Heart left ventricle (tissue), 16 donors: Measurements from ENCODE around the gene PRKCA. TPM values are rescaled to one million over a fixed set of nuclear protein-coding genes. Genes with fewer than 3 reads are reported as not detected.
A peak's percentile ranks its signal among the peaks of the same experiment; 100 is the strongest.

Experiments used
- ATAC-seq, 4 donors: fragments of 200-7000 bp; cut with Tn5 transposase; one replicate each; pipeline ENCODE4 v1.9.1; 2020 to 2022; ENCODE audit warnings: moderate library complexity in 4 of 4, mild to moderate bottlenecking in 3 of 4, moderate number of reproducible peaks in 1 of 4
- DNase-seq, 5 donors: peaks; one replicate each; pipeline ENCODE4 v3.0.0-alpha.2; 2020
- H3K27ac ChIP-seq, 12 donors: fragments of 200-600 bp; sonication (generic) in 4 of 12; one replicate each; pipeline versions ENCODE4 v1.5.0 to v1.8.0; 2016 to 2022; ENCODE audit warnings: mild to moderate bottlenecking in 2 of 12
- H3K27me3 ChIP-seq, 9 donors: fragments of 200-600 bp; sonication (generic) in 2 of 9; one replicate each; pipeline versions ENCODE4 v1.5.1 to v1.8.0; 2016 to 2022; ENCODE audit warnings: mild to moderate bottlenecking in 3 of 9
- H3K36me3 ChIP-seq, 9 donors: fragments of 200-600 bp; sonication (generic) in 2 of 9; one replicate each; pipeline versions ENCODE4 v1.5.0 to v1.8.0; 2018 to 2022; ENCODE audit warnings: mild to moderate bottlenecking in 2 of 9
- H3K4me1 ChIP-seq, 12 donors: fragments of 200-600 bp; sonication (generic) in 4 of 12; one replicate each; pipeline versions ENCODE4 v1.5.0 to v1.8.0; 2016 to 2022; ENCODE audit warnings: mild to moderate bottlenecking in 3 of 12
- H3K4me3 ChIP-seq, 12 donors: fragments of 200-600 bp; sonication (generic) in 4 of 12; one replicate each; pipeline versions ENCODE4 v1.5.0 to v1.8.0; 2017 to 2022; ENCODE audit warnings: mild to moderate bottlenecking in 9 of 12, moderate library complexity in 4 of 12
- H3K9me3 ChIP-seq, 12 donors: fragments of 200-600 bp; sonication (generic) in 4 of 12; one replicate each; pipeline versions ENCODE4 v1.5.0 to v1.8.0; 2016 to 2022; ENCODE audit warnings: mild to moderate bottlenecking in 1 of 12
- CTCF ChIP-seq, 12 donors: fragments of 200-600 bp; sonication (generic) in 4 of 12; IDR thresholded peaks; one replicate each; pipeline versions ENCODE4 v1.5.0 to v1.8.0; 2018 to 2022; ENCODE audit warnings: antibody characterized with exemption in 12 of 12, mild to moderate bottlenecking in 5 of 12
- POLR2A ChIP-seq, 2 donors: fragments of 450-650 bp; IDR thresholded peaks; one replicate each; pipeline ENCODE4 v1.6.1; 2017; ENCODE audit warnings: antibody characterized with exemption in 2 of 2, mild to moderate bottlenecking in 2 of 2, moderate library complexity in 2 of 2
- WGBS, 4 donors: extraction: QIAGEN DNeasy Blood & Tissue Kit in 2 of 4; methylation state at CpG; one replicate each; pipeline versions ENCODE4 v1.1.5 to v1.1.7; 2013 to 2018; 5-methylcytosine and 5-hydroxymethylcytosine counted together
- intact Hi-C, 10 donors: fragments of 100-400 bp; cut with DNase I; formaldehyde crosslinking; loops; one replicate each; pipeline versions ENCODE4 v1.11.1 to v1.14.2; 2022
- polyA plus RNA-seq, 2 donors: library from polyadenylated mRNA; stranded (reverse); fragments of 200-250 nt; gene quantifications; one replicate each; pipeline ENCODE4 v1.2.3, GENCODE V29; 2013
- total RNA-seq, 9 donors: library from RNA; depleted of rRNA in 2 of 9; stranded (reverse); fragments of >200 nt in 2 of 9; fragmentation: NEBNext Ultra II Directional in 3 of 9; extraction: Animal tissue kit (Norgen Biotek cat#: 25700) in 3 of 9; gene quantifications; one replicate each; pipeline versions ENCODE4 v1.1.0 to v1.2.4, GENCODE V29; 2016 to 2023
- donor health status: ischemic (EF 13 %, LVEDD 7.1; RV severe dilation, severe dysfunction).
- donor health status: healthy with polysubstance abuse.
- donor health status: DM: no; HTN: yes; CAD: no.
- donor health status: DM: no; HTN: no; CAD: no.
- donor health status: ischemic (EF 25% LVEDD 6.9; RV normal size, moderate dysfunction).
- donor health status: ischemic (EF 25% LVEDD 5.7; RV mildly dilated, moderate dysfunction).
- donor health status: healthy.
- donor health status: DM: yes; HTN: yes; CAD: no.
- donor health status: ischemic (EF 35%, LVEDD 5.7; RV mildly dilated, moderate dysfunction).
- donor health status: nonischemic (EF 11% LVEDD 7.7; RV severe dilation, severe dysfunction).
- donor health status: DM: yes; HTN: yes; CAD: no.
- donor health status: PGD.
- donor health status: ischemic (EF 29% LVEDD 5.4; RV normal size, mild dysfunction).
- donor health status: nonischemic (EF 23%, LVEDD 6.1; RV moderate dilation, normal function).

Gene PRKCA
- total and polyA plus RNA-seq, 11 donors = 3.4 to 26.8 (median 11.4) TPM

GRCh38 chr17:66337268-66337667 lies 34.9 kb downstream of the PRKCA start:
- ATAC-seq = no peak
- no peaks in the 10 kb centered on the region for H3K27me3 ChIP-seq
- H3K9me3 ChIP-seq = no peaks in the 10 kb centered on the region
- H3K4me3 ChIP-seq = no peak overlapping the region
- intact Hi-C loops = no loop called here
- H3K4me1 ChIP-seq = peaks cover 0 to 33% (median 12%) of the 10 kb centered on the region in 12 donors
- WGBS, 4 donors = 89 to 93% (median 91%) methylated on average over 6 of the region's 6 CpGs
- H3K27ac ChIP-seq = no peak overlapping the region
- TF ChIP-seq POLR2A (IDR thresholded peaks at IDR 0.05) = no peak
- no peak for TF ChIP-seq CTCF (IDR thresholded peaks at IDR 0.05)
- no peak for DNase-seq
- H3K36me3 ChIP-seq = no peaks in the 10 kb centered on the region

- TF ChIP-seq POLR2A (IDR thresholded peaks at IDR 0.05) (no peak), CTCF (IDR thresholded peaks at IDR 0.05) (no peak)
- no peaks in the 10 kb centered on the region for H3K27me3 ChIP-seq
- no peak overlapping the region for H3K4me3 ChIP-seq
- ATAC-seq (peak in 3 of 4 donors; percentile 38 to 62 (median 60)), DNase-seq (peak in 1 of 5 donors; percentile 10)
- 64 to 84% (median 77%) methylated on average over 6 of the region's 6 CpGs for WGBS, 4 donors
- H3K36me3 ChIP-seq = no peaks in the 10 kb centered on the region
- intact Hi-C loops = no loop called here
- peak overlapping the region in 1 of 12 donors; percentile 35 for H3K27ac ChIP-seq
- no peaks in the 10 kb centered on the region for H3K9me3 ChIP-seq
- H3K4me1 ChIP-seq = peaks cover 0 to 33% (median 12%) of the 10 kb centered on the region in 12 donors
Measured at GRCh38 chr17:66337866-66338485, 35.6 kb downstream of the PRKCA start.

GRCh38 chr17:66338937-66339336 lies 36.5 kb downstream of the PRKCA start:
- TF ChIP-seq CTCF (IDR thresholded peaks at IDR 0.05) (no peak), POLR2A (IDR thresholded peaks at IDR 0.05) (no peak)
- peak overlapping the region in 2 of 12 donors; percentile 4 to 35 for H3K27ac ChIP-seq
- H3K4me3 ChIP-seq = peak overlapping the region in 1 of 12 donors; percentile 17
- H3K36me3 ChIP-seq = no peaks in the 10 kb centered on the region
- H3K27me3 ChIP-seq = no peaks in the 10 kb centered on the region
- DNase-seq (no peak), ATAC-seq (peak in 1 of 4 donors; percentile 71)
- intact Hi-C loops = no loop called here
- peaks cover 0 to 33% (median 12%) of the 10 kb centered on the region in 12 donors for H3K4me1 ChIP-seq
- no peaks in the 10 kb centered on the region for H3K9me3 ChIP-seq
- WGBS, 4 donors = 33 to 46% (median 39%) methylated on average over 4 of the region's 4 CpGs

DNA sequence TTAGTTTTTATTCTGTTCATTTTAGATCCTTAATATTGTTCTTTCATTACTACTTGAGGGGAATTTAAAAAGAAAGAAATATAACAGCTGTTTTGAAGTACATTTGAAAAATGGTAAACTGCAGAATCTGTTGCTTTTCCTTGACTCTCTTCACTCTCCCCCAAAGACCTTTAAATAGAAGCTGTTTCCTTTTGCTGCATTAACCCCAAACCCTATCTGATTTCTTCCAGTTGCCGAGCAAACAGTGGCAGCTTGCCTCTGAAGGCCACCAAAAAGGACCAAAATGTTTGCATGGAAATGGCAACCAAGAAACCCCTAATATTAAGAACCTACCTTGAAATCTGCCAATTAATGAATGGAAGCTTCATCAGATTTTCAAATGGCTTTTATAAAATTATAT lies 37.1 kb downstream of the PRKCA start:
- no peak for ATAC-seq
- no peaks in the 10 kb centered on the region for H3K9me3 ChIP-seq
- intact Hi-C loops = no loop called here
- DNase-seq = no peak
- peak overlapping the region in 2 of 12 donors; percentile 4 to 35 for H3K27ac ChIP-seq
- H3K36me3 ChIP-seq = no peaks in the 10 kb centered on the region
- H3K4me3 ChIP-seq = no peak overlapping the region
- no peak for TF ChIP-seq CTCF (IDR thresholded peaks at IDR 0.05)
- no peak for TF ChIP-seq POLR2A (IDR thresholded peaks at IDR 0.05)
- H3K4me1 ChIP-seq = peaks cover 0 to 33% (median 12%) of the 10 kb centered on the region in 12 donors
- no peaks in the 10 kb centered on the region for H3K27me3 ChIP-seq
- WGBS, 4 donors = 35 to 45% (median 40%) methylated on average over 1 of the region's 1 CpG
